Naive thymus-derived CD4-positive, alpha-beta T cell (primary cell): Measurements from ENCODE around the gene TRPV6. TPM values are rescaled to one million over a fixed set of nuclear protein-coding genes. Genes with fewer than 3 reads are reported as not detected.
A peak's percentile ranks its signal among the peaks of the same experiment; 100 is the strongest.

ENCODE experiments used
- ATAC-seq: fragments of 150-1000 bp; cut with Tn5 transposase; 2 replicates; pipeline ENCODE4 v1.10.0; 2021; ENCODE audit warnings: mild to moderate bottlenecking, moderate library complexity
- CTCF ChIA-PET: fragments of 350-600 bp; sonication (Branson Sonifier 250); formaldehyde crosslinking; loops from one replicate; lab custom pipeline; 2021; ENCODE audit warnings: antibody characterized with exemption; lab: Charles Lee
- POLR2A ChIA-PET: fragments of 350-600 bp; sonication (Branson Sonifier 250); formaldehyde crosslinking; loops from one replicate; lab custom pipeline; 2021; ENCODE audit warnings: antibody characterized with exemption, inconsistent platforms; lab: Charles Lee
- DNase-seq, 9 donors: peaks; one replicate each; pipeline versions ENCODE4 v3.0.0 to v3.0.0-alpha.2; 2020 to 2022; ENCODE audit warnings: mixed read lengths in 1 of 9
- H3K27ac ChIP-seq: one replicate; pipeline ENCODE4 v1.7.0; 2013; ENCODE audit warnings: mild to moderate bottlenecking, low read depth, low read length, moderate library complexity
- H3K27me3 ChIP-seq, 2 donors: one replicate each; pipeline ENCODE4 v1.7.0; 2013; ENCODE audit warnings: low read length in 2 of 2, mild to moderate bottlenecking in 2 of 2, moderate library complexity in 2 of 2; ENCODE audit not compliant: control insufficient read depth in 2 of 2, insufficient read depth in 2 of 2
- H3K36me3 ChIP-seq, 3 experiments: 1 replicate in 2 of 3; 2 replicates in 1 of 3; pipeline ENCODE4 v1.7.0; 2013; ENCODE audit warnings: low read length in 3 of 3, mild to moderate bottlenecking in 3 of 3, moderate library complexity in 1 of 3; ENCODE audit not compliant: insufficient read depth in 3 of 3, control insufficient read depth in 2 of 3
- H3K4me1 ChIP-seq, 2 donors: one replicate each; pipeline ENCODE4 v1.7.0; 2013; ENCODE audit warnings: low read length in 2 of 2, mild to moderate bottlenecking in 2 of 2, moderate library complexity in 1 of 2; ENCODE audit not compliant: control insufficient read depth in 2 of 2, insufficient read depth in 2 of 2
- H3K4me3 ChIP-seq: 2 replicates; pipeline ENCODE4 v1.7.0; 2013; ENCODE audit warnings: mild to moderate bottlenecking, low read length
- H3K9me3 ChIP-seq, 3 experiments: 1 replicate in 2 of 3; 2 replicates in 1 of 3; pipeline ENCODE4 v1.7.0; 2013; ENCODE audit warnings: low read length in 3 of 3; ENCODE audit not compliant: control insufficient read depth in 2 of 3
- H3K27ac Mint-ChIP-seq, 9 donors: one replicate each; pipeline ENCODE4 v1.8.0; 2020 to 2022; ENCODE audit warnings: mixed read lengths in 9 of 9, mild to moderate bottlenecking in 8 of 9, moderate library complexity in 5 of 9, inconsistent platforms in 2 of 9
- H3K27me3 Mint-ChIP-seq, 5 donors: one replicate each; pipeline ENCODE4 v1.8.0; 2021 to 2022; ENCODE audit warnings: mixed read lengths in 5 of 5, mild to moderate bottlenecking in 1 of 5
- H3K36me3 Mint-ChIP-seq, 5 donors: one replicate each; pipeline ENCODE4 v1.8.0; 2020 to 2022; ENCODE audit warnings: mixed read lengths in 5 of 5, mild to moderate bottlenecking in 3 of 5, inconsistent platforms in 1 of 5
- H3K4me1 Mint-ChIP-seq, 7 donors: one replicate each; pipeline ENCODE4 v1.8.0; 2020 to 2022; ENCODE audit warnings: mixed read lengths in 7 of 7, mild to moderate bottlenecking in 3 of 7, inconsistent platforms in 1 of 7
- H3K4me3 Mint-ChIP-seq, 10 donors: one replicate each; pipeline ENCODE4 v1.8.0; 2020 to 2022; ENCODE audit warnings: mild to moderate bottlenecking in 10 of 10, mixed read lengths in 10 of 10, moderate library complexity in 6 of 10, inconsistent platforms in 2 of 10
- H3K9me3 Mint-ChIP-seq, 11 donors: one replicate each; pipeline ENCODE4 v1.8.0; 2020 to 2022; ENCODE audit warnings: mixed read lengths in 11 of 11, mild to moderate bottlenecking in 4 of 11, inconsistent platforms in 1 of 11, moderate library complexity in 1 of 11
- intact Hi-C, 2 donors: fragments of 100-400 bp; cut with micrococcal nuclease; formaldehyde crosslinking; loops; one replicate each; pipeline ENCODE4 v1.15.1; 2023
- polyA plus RNA-seq, 2 donors: library from polyadenylated mRNA; unstranded; fragments of 300-500 nt; fragmentation: Illumina TruSeq; gene quantifications; one replicate each; pipeline ENCODE4 v1.2.3, GENCODE V29; 2021
- total RNA-seq, 6 experiments: library from RNA in 5 of 6; stranded (reverse) in 5 of 6; gene quantifications; 1 replicate in 5 of 6; 2 replicates in 1 of 6; pipeline ENCODE4 v1.2.3 and lab custom pipeline; 2021 to 2026

Gene TRPV6
- under 1 TPM in 1 of 5 experiments, not detected in 4; 0.05 TPM for total RNA-seq
- not detected for polyA plus RNA-seq
- total RNA-seq (lab: John Stamatoyannopoulos, UW), result not detected

DNA sequence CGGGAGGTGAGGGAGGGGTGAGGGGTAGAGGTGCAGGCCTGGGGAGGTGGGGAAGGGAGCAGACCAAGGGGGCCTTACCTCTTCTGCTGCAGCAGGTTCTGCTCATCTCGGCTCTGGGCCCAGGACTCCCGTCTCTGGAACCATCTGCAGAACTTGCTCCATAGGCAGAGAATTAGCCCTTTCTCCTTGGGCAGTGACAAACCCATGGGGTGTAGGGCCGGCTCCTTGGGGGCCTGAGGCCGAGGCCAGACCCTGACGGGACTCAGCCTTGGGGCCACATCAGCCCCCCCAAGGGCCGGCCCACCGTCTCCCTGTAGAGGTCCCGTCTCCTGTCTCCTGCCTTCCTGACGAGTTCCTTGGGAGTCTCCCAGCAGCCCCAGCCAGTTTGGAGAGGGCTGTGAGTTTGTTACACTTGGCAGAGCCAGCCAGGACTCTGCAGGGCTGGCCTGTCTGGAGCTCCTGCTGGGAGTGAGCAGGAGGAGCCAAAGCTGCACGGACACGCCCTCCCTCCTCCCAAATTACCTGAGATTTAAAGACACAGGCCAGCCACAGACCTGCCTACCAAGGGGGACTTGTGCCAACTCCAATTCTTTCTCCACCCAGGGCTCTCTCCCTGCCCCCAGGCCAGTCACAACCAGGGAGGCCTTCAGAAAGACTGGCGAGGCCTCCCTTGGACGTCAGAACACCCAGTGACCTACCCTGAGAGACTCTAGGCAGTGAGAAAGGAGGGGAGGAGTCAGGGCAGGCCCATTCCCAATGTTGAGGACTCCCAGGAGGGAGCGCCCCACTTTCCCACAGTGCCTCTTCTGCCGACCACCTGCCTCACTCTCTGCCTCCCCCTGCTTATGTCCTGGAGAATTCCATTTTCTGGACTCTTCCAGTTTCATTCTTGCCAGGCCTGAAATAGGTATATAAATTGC is at the start of gene TRPV6:
Gene TRPV6 (minus strand): TSS at position 435 of the 920 bp plus-strand sequence.
- no peak for ATAC-seq
- H3K4me1 Mint-ChIP-seq, result no peaks in the 10 kb centered on the region
- intact Hi-C loops, result no loop called here

GRCh38 chr7:142934056-142934455 is 48.5 kb upstream of the TRPV6 start:
- POLR2A ChIA-PET, result no interaction called here
- DNase-seq (no peak), ATAC-seq (no peak)
- H3K4me3 Mint-ChIP-seq, result no peak overlapping the region
- CTCF ChIA-PET, result no interaction called here
- peaks cover 0 to 1% (median 0%) of the 10 kb centered on the region in 11 donors for H3K9me3 Mint-ChIP-seq
- intact Hi-C loops, result no loop called here
- no peaks in the 10 kb centered on the region for H3K36me3 ChIP-seq
- H3K36me3 Mint-ChIP-seq, result no peaks in the 10 kb centered on the region
- no peaks in the 10 kb centered on the region for H3K9me3 ChIP-seq
- no peak overlapping the region for H3K27ac ChIP-seq
- peaks cover 0 to 11% (median 0%) of the 10 kb centered on the region in 5 donors for H3K27me3 Mint-ChIP-seq
- no peak overlapping the region for H3K27ac Mint-ChIP-seq
- no peaks in the 10 kb centered on the region for H3K27me3 ChIP-seq
- no peak overlapping the region for H3K4me3 ChIP-seq
- H3K4me1 ChIP-seq, result no peaks in the 10 kb centered on the region
- H3K4me1 Mint-ChIP-seq, result no peaks in the 10 kb centered on the region

More for the DNA sequence above, at the start of gene TRPV6:
- Histone ChIP-seq H3K36me3 (no peaks in the 10 kb centered on the region), H3K4me3 (no peak within 1 kb of the TSS), H3K27me3 (no peaks in the 10 kb centered on the region), H3K27ac (no peak within 1 kb of the TSS), H3K9me3 (no peaks in the 10 kb centered on the region), H3K4me1 (no peaks in the 10 kb centered on the region)
- Mint-ChIP-seq H3K27ac (peak within 1 kb of the TSS in 1 of 9 donors; percentile 37), H3K27me3 (peaks cover 0 to 9% (median 4%) of the 10 kb centered on the region in 5 donors), H3K36me3 (no peaks in the 10 kb centered on the region), H3K9me3 (peaks cover 0 to 1% (median 0%) of the 10 kb centered on the region in 11 donors), H3K4me3 (no peak within 1 kb of the TSS)
- ChIA-PET POLR2A (no interaction called here), CTCF (no interaction called here)
- no peak for DNase-seq

DNA sequence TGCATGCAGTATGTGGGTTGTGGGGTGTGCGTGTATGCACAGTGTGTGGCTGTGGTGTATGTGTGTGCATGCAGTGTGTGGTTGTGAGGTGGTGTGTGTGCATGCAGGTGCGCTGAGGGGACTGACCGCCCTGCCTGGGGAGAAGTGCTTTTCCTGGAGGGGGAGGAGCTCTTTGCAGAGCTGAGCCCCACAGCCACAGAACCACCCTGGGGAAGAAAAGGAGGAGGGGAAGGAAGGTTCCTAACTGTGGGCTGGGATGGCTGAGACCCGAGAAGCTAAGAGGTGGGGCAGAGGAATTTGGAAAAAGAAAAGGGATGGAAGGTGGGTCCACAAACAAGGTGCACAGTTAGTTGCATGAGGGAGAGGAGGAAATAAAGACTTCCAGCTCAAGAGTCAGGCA is 48.1 kb upstream of the TRPV6 start, which contains the start of gene TRPV5:
Gene TRPV5 (minus strand): TSS at position 123 of the 400 bp plus-strand sequence. CDS start 287 bp downstream, outside the sequence.
- no peaks in the 10 kb centered on the region for H3K36me3 ChIP-seq
- no peaks in the 10 kb centered on the region for H3K4me1 ChIP-seq
- peaks cover 0 to 1% (median 0%) of the 10 kb centered on the region in 11 donors for H3K9me3 Mint-ChIP-seq
- ChIA-PET POLR2A (no interaction called here), CTCF (no interaction called here)
- no peak within 1 kb of the TSS for H3K27ac ChIP-seq
- no peak within 1 kb of the TSS for H3K27ac Mint-ChIP-seq
- DNase-seq, result no peak
- H3K36me3 Mint-ChIP-seq, result no peaks in the 10 kb centered on the region
- no peak for ATAC-seq
- intact Hi-C loops, result no loop called here
- H3K4me3 ChIP-seq, result no peak within 1 kb of the TSS
- H3K9me3 ChIP-seq, result no peaks in the 10 kb centered on the region
- no peak within 1 kb of the TSS for H3K4me3 Mint-ChIP-seq
- H3K27me3 ChIP-seq, result no peaks in the 10 kb centered on the region
- peaks cover 0 to 11% (median 0%) of the 10 kb centered on the region in 5 donors for H3K27me3 Mint-ChIP-seq
- H3K4me1 Mint-ChIP-seq, result no peaks in the 10 kb centered on the region

GRCh38 chr7:142933092-142933475 is 47.5 kb upstream of the TRPV6 start:
- peaks cover 0 to 1% (median 0%) of the 10 kb centered on the region in 11 donors for H3K9me3 Mint-ChIP-seq
- H3K4me1 Mint-ChIP-seq, result no peaks in the 10 kb centered on the region
- intact Hi-C loops, result no loop called here
- no peak overlapping the region for H3K4me3 Mint-ChIP-seq
- H3K27ac ChIP-seq, result no peak overlapping the region
- H3K27me3 ChIP-seq, result no peaks in the 10 kb centered on the region
- ATAC-seq (no peak), DNase-seq (no peak)
- H3K36me3 Mint-ChIP-seq, result no peaks in the 10 kb centered on the region
- H3K27ac Mint-ChIP-seq, result no peak overlapping the region
- H3K27me3 Mint-ChIP-seq, result peaks cover 0 to 15% (median 0%) of the 10 kb centered on the region in 5 donors
- no peaks in the 10 kb centered on the region for H3K9me3 ChIP-seq
- H3K4me3 ChIP-seq, result no peak overlapping the region
- H3K4me1 ChIP-seq, result no peaks in the 10 kb centered on the region
- POLR2A ChIA-PET, result no interaction called here
- no peaks in the 10 kb centered on the region for H3K36me3 ChIP-seq
- CTCF ChIA-PET, result no interaction called here

DNA sequence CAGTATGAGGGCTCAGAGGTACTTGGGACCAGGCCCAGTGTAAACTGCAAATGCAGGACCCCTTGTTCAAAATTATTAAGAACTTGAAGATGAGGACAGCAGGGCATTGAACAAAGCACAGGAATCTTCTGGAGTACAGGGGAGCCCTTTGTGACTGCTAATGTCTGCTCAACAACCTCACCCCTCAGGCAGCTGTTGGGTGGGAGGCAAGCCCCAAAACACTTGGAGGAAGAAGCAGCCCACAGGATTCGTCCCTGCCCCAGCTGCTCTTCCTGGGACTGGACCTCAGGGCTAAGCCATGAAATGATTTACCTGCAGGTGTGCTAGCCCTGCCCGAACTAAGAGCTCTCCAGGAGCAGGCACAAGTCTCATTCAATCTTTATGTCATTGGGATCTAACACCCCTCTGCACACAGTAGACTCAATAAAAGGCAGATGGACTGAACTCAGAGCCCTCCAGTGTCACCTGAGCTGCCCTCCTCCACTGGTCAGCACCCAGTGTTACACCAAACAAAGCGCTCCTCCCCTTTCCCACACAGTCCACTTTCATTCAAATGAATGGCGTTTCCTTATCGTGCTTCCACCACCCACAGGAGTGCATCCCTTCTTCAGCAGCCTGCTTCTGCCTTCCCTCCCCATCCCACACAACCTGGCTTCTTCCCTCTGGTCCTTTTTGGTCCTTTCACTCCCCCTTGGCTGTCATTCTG is 47.0 kb upstream of the TRPV6 start:
- ChIA-PET CTCF (no interaction called here), POLR2A (no interaction called here)
- Mint-ChIP-seq H3K4me1 (no peaks in the 10 kb centered on the region), H3K27me3 (peaks cover 0 to 15% (median 0%) of the 10 kb centered on the region in 5 donors), H3K4me3 (no peak overlapping the region), H3K36me3 (no peaks in the 10 kb centered on the region), H3K27ac (no peak overlapping the region), H3K9me3 (peaks cover 0 to 1% (median 0%) of the 10 kb centered on the region in 11 donors)
- no peak overlapping the region for H3K4me3 ChIP-seq
- no peak for ATAC-seq
- H3K36me3 ChIP-seq, result no peaks in the 10 kb centered on the region
- no peak for DNase-seq
- no peaks in the 10 kb centered on the region for H3K27me3 ChIP-seq
- no peaks in the 10 kb centered on the region for H3K4me1 ChIP-seq
- H3K27ac ChIP-seq, result no peak overlapping the region
- intact Hi-C loops, result no loop called here
- no peaks in the 10 kb centered on the region for H3K9me3 ChIP-seq

GRCh38 chr7:142930126-142930730 is 44.7 kb upstream of the TRPV6 start:
- Histone ChIP-seq H3K27ac (no peak overlapping the region), H3K9me3 (no peaks in the 10 kb centered on the region), H3K27me3 (no peaks in the 10 kb centered on the region), H3K36me3 (no peaks in the 10 kb centered on the region), H3K4me1 (no peaks in the 10 kb centered on the region), H3K4me3 (no peak overlapping the region)
- intact Hi-C loops, result no loop called here
- ChIA-PET POLR2A (no interaction called here), CTCF (no interaction called here)
- Mint-ChIP-seq H3K27me3 (peaks cover 0 to 15% (median 0%) of the 10 kb centered on the region in 5 donors), H3K4me3 (no peak overlapping the region), H3K4me1 (peaks cover 0 to 2% (median 0%) of the 10 kb centered on the region in 7 donors), H3K27ac (no peak overlapping the region), H3K36me3 (no peaks in the 10 kb centered on the region), H3K9me3 (no peaks in the 10 kb centered on the region)
- no peak for ATAC-seq
- DNase-seq, result no peak
